ENCODE data around the gene PPEF2. TPM values are rescaled to one million over a fixed set of nuclear protein-coding genes. Genes with fewer than 3 reads are reported as not detected.

Gene PPEF2
- total RNA-seq, 1 experiment from 2014 or later, result not detected

DNA sequence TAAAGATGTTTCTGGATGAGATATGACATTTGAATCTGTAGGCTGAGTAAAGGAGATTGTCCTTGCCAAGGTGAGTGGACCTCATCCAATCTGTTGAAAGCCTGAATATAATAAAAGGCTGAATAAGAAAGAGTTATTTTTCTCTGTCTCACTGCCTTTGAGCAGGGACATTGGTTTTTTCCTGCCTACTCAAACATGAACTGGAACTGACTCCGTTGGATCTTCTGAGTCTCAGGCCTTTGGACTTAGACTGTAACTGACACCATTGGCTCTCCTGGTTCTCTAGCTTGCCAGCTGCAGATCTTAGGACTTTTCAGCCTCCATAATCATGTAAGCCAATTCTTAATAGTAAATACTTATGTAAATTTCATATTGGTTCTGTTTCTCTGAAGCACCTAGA, 43.5 kb downstream of the PPEF2 start:
- Histone ChIP-seq H3K4me2 (no peak overlapping the region), H3K27me3 (ENCODE audit: insufficient read depth, low read depth) (no peaks in the 10 kb centered on the region), H3K27ac (no peak overlapping the region), H3K36me3 (ENCODE audit: low read depth) (no peaks in the 10 kb centered on the region), H3K4me1 (replicated peaks; ENCODE audit: insufficient read depth) (no peaks in the 10 kb centered on the region), H3K79me2 (ENCODE audit: low read depth) (no peaks in the 10 kb centered on the region), H4K20me1 (ENCODE audit: insufficient read depth) (no peaks in the 10 kb centered on the region), H2AFZ (no peak overlapping the region), H3F3A (ENCODE audit: insufficient read depth, low read depth) (no peaks in the 10 kb centered on the region), H3K4me3 (no peak overlapping the region), H3K9me2 (ENCODE audit: insufficient read depth) (no peaks in the 10 kb centered on the region), H3K9me3 (ENCODE audit: insufficient read depth, low read depth) (no peaks in the 10 kb centered on the region)
- POLR2A ChIA-PET (ENCODE audit: unreplicated experiment), result no interaction called here
- no peak for TF ChIP-seq CTCF (conservative IDR thresholded peaks at IDR 0.05)
- TF ChIP-seq EZH2 (IDR thresholded peaks at IDR 0.05; ENCODE audit: low read depth), result no peak
- intact Hi-C loops (cut with micrococcal nuclease; ENCODE audit: unreplicated experiment), result no loop called here
- CTCF ChIA-PET, result no interaction called here
- BruUV-seq (replicated peaks), result no TSS peak
- DNase-seq, result no peak

DNA sequence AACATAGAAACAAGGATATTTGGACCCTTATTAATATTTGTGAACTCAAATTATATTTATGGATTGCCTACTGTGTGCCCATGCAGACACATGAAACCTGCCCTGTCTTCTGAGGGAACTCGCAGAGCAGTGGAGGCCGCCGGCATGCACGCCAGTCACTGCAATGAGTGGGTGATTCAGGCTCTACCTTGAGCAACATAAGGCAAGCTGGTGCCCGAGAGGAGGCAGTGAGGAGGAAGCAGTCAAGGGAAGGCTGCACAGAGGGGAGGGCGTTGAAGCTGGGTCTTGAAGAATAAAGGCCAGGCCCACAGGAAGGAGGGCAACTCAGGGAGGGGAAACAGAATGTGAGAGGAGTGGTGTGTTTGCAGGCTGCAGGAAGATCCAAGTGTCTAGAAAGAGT, 52.8 kb downstream of the PPEF2 start:
- Histone ChIP-seq H3K4me2 (no peak overlapping the region), H3K4me3 (no peak overlapping the region), H3K36me3 (ENCODE audit: low read depth) (no peaks in the 10 kb centered on the region), H3K27me3 (ENCODE audit: insufficient read depth, low read depth) (no peaks in the 10 kb centered on the region), H4K20me1 (ENCODE audit: insufficient read depth) (no peaks in the 10 kb centered on the region), H3K79me2 (ENCODE audit: low read depth) (no peaks in the 10 kb centered on the region), H3F3A (ENCODE audit: insufficient read depth, low read depth) (peaks cover 6% of the 10 kb centered on the region), H3K9me2 (ENCODE audit: insufficient read depth) (no peaks in the 10 kb centered on the region), H3K4me1 (replicated peaks; ENCODE audit: insufficient read depth) (peaks cover 6% of the 10 kb centered on the region), H2AFZ (no peak overlapping the region), H3K27ac (no peak overlapping the region), H3K9me3 (ENCODE audit: insufficient read depth, low read depth) (no peaks in the 10 kb centered on the region)
- ChIA-PET CTCF (no interaction called here), POLR2A (ENCODE audit: unreplicated experiment) (no interaction called here)
- no peak for TF ChIP-seq EZH2 (IDR thresholded peaks at IDR 0.05; ENCODE audit: low read depth)
- TF ChIP-seq CTCF (conservative IDR thresholded peaks at IDR 0.05), result no peak
- no TSS peak for BruUV-seq (replicated peaks)
- intact Hi-C loops (cut with micrococcal nuclease; ENCODE audit: unreplicated experiment), result no loop called here
- DNase-seq, result no peak

- ChIA-PET CTCF (interaction anchor here (0.7 kb wide), 1 partner anchor 16 kb away, joined by 7 read pairs; no protein-coding TSS in a partner anchor), POLR2A (ENCODE audit: unreplicated experiment) (interaction anchor here (0.5 kb wide), 1 partner anchor 137 kb away, joined by 3 read pairs; no protein-coding TSS in a partner anchor)
- BruUV-seq (replicated peaks), result no TSS peak
- peak overlapping the region; percentile 68; the same call in 1 of the 2 replicates for H3K4me2 ChIP-seq
- H3K4me1 ChIP-seq (replicated peaks; ENCODE audit: insufficient read depth), result peaks cover 12% of the 10 kb centered on the region
- no peaks in the 10 kb centered on the region for H3K79me2 ChIP-seq (ENCODE audit: low read depth)
- H3K27me3 ChIP-seq (ENCODE audit: insufficient read depth, low read depth), result no peaks in the 10 kb centered on the region
- no peaks in the 10 kb centered on the region for H3K9me3 ChIP-seq (ENCODE audit: insufficient read depth, low read depth)
- H3F3A ChIP-seq (ENCODE audit: insufficient read depth, low read depth), result peaks cover 10% of the 10 kb centered on the region
- no peak overlapping the region for H3K4me3 ChIP-seq
- no peak overlapping the region for H3K27ac ChIP-seq
- no peaks in the 10 kb centered on the region for H3K9me2 ChIP-seq (ENCODE audit: insufficient read depth)
- no peak overlapping the region for H2AFZ ChIP-seq
- H4K20me1 ChIP-seq (ENCODE audit: insufficient read depth), result no peaks in the 10 kb centered on the region
- H3K36me3 ChIP-seq (ENCODE audit: low read depth), result no peaks in the 10 kb centered on the region
- TF ChIP-seq CTCF (conservative IDR thresholded peaks at IDR 0.05) (no peak), EZH2 (IDR thresholded peaks at IDR 0.05; ENCODE audit: low read depth) (no peak)
- intact Hi-C loops (cut with micrococcal nuclease; ENCODE audit: unreplicated experiment), result no loop called here
- no peak for DNase-seq
Measured at GRCh38 chr4:75848891-75849290, 53.4 kb downstream of the PPEF2 start.

Data from PC-9 (cell line).